Stimulated activated CD4-positive, alpha-beta T cell treated with anti-CD3 and anti-CD28 coated beads, TNF-alpha, amount 100 ng/mL, for 24 hours (primary cell): Measurements from ENCODE around the gene NDUFB7.
"Not testable (repeated sequence)": the region's sequence is repeated elsewhere in the genome, so short reads cannot be mapped to it uniquely, and the experiment has no call there.

ENCODE experiments used
- DNase-seq, 3 experiments: peaks; one replicate each; pipeline ENCODE4 v3.0.0-alpha.2; 2020; ENCODE audit warnings: low read depth in 3 of 3

Gene NDUFB7

DNA sequence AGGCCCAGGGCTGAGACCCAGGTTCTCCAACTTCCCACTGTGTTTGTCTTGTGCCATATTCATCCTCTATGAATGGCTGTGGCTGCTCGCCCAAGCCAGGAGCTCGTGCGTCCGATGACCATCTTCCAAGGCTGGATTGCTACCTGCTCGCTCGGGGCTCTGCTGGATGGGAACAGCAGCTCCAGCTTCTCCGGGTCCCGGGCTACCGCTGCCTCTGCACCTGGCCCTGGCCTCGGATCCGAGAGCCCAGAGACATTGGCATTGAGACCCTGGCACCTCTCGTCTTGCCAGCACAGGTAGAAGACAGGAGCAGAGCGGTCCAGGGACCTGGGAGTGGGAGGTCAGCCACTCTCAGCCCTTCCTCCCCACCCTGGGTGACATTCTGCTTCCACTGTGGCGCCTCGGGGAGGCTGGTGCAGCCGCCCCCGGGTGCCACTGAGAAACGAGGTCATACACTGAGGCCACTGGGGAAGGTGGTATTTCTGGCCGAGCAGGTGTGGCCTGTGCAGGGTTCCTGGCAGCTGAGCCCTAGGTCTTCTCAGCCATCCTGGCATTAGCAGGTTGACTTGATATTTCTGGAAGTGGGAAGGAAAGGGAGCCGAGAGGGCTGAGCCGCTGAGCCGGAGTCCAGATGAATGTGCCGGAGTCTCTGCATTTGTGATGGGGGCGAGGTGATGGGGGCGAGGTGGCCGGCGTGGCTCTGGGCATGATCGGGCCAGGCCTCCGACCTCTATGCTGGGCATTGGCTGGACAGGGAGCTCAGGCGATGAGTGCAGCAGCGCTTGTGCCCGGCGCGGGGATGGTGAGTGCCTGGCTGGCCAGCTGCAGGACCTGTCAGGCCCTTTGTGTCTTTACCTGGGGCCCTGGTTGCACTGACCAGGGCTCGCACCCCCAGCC, 18.6 kb downstream of the NDUFB7 start:
- DNase-seq: no peak

DNA sequence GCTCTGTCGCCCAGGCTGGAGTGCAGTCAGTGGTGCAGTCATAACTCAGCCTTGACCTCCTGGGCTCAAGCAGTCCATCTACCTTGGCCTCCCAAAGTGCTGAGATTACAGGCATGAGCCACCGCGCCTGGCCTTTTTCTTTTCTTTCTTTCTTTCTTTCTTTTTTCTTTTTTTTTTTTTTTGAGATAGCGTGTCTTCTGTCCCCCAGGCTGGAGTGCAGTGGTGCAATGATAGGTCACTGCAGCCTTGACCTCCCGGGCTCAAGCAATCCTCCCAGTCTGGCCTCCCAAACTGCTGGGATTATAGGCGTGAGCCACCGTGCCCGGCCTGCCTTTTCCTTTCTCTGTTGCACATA, 19.9 kb downstream of the NDUFB7 start:
- DNase-seq: not testable (repeated sequence)

DNA sequence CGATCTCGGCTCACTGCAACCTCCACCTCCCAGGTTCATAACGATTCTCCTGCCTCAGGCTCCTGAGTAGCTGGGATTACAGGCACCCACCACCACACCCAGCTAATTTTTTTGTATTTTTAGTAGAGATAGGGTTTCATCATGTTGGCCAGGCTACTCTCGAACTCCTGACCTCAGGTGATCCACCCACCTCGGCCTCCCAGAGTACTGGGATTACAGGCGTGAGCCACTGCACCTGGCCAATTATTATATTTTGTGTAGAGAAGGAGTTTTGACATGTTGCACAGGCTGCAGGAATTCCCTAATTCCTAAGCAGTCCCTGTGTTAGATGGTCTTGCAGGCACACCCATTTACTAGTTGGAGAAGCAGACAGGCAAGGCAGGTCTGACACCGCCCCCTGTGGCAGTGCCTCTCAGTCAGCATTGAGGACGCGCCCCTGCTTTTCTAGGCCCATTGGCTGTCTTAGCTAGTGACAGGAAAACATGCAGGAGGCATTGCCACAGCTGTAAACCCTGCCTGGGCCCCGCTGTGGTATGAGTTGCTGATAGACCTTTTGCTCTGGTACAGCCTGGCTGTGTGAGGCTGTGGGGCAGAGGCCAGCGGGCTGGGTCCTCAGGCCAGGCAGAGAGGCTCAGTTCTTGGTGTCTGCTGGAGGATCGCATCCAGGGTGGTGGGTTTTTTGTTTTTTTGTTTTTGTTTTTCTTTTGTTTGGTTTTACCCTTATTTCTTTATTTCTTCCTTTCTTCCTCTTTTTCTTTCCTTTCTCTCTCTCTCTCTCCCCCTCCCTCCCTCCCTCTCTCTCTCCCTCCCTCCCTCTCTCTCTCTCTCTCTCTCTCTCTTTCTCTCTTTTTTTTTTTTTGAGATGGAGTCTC, 20.5 kb downstream of the NDUFB7 start:
- peak; percentile 46 to 61 (median 46) for DNase-seq

DNA sequence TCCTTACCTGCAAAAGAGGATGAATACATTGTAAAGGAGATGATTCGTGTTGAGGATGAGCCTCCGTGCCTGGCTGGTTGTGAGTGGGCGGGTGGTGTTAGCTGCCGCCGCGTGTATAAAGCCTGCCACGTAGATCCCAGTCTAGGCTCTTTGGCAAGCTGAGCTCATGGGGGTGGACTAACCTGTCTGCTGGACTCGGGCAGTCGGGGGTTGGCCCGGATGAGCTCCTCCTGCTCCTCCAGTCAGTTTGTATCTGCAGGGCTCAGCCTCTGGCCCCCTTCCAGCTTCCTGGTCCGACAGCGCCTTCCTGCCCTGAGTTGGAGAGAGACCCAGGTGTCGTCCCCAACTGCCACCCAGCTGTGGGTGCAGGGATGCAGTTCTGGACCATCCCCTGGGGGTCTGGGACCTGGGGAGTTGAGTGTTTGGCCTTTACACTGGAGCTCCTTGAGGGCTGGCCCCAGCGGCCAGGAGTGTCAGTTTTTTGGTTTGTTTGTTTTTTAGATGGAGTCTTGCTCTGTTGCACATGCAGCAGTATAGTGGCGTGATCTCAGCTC, 21.6 kb downstream of the NDUFB7 start:
- DNase-seq: no peak

DNA sequence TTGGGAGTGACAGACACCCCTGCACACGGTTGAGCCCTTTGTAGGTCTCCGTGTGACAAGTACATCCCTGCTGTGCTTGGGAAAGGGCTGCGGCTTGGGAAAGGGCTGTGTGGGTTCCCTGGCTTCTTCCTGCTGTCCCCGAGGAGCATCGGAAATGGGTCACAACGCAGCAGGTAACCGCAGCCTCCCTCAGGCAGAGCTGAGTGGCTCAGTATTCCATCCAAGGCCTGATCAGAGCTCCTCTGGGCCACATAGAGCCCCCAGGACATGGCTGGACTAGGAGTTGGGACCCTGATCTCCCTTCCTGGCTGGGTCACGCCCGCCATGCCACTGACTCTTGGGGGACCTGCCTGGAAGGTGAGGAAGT, 26.2 kb downstream of the NDUFB7 start:
- DNase-seq: no peak

DNA sequence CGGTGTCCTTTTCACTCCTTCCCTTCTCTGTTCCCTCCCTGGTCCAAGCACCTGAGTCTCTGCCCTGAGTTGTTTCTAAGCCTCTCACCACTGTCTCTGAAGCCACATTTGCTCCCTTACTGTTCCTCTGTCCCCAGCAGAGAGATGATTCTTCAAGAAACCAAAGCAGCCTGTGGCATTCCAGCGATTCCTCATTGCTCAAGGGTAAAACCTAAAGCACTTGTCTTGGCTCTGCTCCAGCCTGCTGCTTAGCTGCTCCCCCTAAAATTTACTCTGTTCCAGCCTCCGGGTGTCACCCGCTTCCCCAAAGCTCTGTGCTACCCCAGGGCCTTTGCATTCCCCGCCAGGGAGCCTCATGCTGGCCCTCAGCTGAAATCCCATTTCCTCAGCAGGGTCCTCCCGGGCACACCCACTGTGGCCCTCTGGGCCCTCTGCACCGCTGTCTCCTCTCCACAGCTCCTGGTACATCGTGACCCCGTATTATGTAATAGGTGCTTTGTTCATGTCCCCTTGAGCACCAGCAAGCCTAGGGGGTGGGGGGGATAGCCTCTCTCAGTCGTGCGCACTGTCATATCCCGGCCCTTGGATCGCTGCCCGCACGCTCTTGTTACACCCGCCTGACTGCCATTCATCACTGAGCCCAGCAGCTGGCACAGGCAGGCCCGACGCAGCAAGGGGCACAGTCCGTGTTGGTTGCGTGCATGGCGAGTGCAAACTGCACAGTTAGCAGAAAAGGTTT, 26.7 kb downstream of the NDUFB7 start:
- DNase-seq: no peak

DNA sequence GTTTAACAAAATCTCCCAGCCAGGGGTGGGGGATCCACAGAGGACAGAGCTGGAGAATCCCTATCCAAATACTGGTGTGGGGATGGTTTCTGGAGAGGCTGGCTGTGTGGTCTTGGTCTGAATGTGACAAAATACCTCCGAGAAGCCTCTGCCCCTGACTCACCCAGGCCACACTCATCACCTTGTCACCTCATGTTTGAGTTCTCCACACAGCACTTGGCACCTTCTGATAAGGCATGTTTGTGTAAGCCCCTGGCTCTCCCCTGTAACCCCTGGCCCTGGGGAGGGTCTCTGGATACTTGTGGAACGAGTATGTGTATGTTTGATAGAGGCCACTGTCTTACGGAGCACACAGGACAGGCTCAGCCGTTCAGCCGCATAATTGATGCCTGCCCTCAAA, 27.8 kb downstream of the NDUFB7 start:
- DNase-seq: no peak

DNA sequence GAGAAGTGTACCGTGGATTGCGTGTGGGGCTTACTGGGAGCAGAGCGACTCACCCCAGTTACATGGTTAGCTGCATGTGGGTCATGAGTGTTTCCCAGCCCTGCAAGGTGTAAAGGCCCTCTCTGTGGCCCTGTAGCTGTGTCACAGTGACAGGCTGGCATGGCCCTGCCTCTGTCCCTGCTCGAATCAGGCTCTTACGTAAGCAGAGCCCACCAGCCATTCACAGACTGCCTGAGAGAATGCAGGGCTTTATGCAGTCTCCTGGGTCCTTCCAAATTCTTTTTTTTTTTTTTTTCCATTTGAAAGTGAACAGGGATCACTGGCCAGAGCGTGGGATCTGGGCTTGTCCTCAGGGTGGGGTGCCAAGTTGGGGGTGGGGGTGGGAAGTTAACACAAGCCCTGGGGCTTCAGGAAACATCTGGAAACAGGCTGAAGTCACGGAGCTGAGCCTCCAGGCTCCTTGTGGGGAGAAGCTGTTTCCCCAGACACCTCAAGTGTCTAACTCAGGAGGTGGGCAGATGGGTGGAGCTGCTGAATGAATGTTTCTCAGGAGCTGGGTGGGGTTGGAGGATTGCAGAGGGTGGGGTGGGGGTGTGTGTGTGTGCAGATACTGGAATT, 29.0 kb downstream of the NDUFB7 start:
- DNase-seq: no peak

DNA sequence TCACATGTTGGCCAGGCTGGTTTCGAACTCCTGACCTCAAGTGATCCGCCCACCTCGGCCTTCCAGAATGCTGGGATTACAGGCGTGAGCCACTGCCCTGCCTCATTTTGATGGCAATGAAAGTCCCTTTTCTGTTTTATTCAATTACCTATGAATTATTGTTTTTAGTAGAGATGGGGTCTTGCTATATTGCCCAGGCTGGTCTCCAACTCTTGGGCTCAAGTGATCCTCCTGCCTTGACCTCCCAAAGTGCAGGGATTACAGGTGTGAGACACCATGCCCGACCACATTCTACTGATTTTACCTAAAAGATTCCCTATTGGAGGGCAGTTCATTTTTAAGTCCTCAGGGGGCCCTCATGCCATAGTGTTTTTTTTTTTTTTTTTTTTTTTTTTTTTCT, 29.9 kb downstream of the NDUFB7 start:
- DNase-seq: not testable (repeated sequence)

DNA sequence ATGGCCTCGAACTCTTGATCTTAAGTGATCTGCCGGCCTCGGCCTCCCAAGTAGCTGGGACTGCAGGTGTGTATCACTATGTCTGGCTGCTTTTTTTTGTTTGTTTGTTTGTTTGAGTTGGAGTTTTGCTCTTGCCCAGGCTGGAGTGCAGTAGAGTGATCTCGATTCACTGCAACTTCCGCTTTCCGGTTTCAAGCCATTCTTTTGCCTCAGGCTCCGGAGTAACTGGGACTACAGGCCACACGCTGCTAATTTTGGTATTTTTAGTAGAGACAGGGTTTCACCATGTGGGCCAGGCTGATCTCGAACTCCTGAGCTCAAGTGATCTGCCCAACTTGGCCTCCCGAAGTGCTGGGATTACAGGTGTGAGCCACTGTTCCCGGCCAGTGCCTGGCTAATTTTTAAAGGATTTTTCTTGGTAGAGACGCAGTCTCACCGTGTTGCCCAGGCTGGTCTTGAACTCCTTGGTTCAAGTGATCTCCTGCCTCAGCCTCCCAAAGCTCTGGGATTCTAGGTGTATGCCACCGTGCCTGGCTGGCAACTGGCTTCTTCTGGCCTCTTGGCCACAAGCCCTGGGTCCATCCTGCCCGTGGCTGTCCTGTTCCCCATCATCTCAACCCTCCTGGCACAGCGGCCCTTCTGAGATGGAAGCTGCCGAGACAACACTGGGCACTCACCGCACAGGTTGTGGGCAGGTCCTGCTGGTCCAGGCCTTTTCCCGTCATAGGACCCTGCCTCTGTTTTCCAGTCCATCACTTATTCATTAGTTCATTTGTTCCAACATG, 30.9 kb downstream of the NDUFB7 start:
- DNase-seq: no peak

DNA sequence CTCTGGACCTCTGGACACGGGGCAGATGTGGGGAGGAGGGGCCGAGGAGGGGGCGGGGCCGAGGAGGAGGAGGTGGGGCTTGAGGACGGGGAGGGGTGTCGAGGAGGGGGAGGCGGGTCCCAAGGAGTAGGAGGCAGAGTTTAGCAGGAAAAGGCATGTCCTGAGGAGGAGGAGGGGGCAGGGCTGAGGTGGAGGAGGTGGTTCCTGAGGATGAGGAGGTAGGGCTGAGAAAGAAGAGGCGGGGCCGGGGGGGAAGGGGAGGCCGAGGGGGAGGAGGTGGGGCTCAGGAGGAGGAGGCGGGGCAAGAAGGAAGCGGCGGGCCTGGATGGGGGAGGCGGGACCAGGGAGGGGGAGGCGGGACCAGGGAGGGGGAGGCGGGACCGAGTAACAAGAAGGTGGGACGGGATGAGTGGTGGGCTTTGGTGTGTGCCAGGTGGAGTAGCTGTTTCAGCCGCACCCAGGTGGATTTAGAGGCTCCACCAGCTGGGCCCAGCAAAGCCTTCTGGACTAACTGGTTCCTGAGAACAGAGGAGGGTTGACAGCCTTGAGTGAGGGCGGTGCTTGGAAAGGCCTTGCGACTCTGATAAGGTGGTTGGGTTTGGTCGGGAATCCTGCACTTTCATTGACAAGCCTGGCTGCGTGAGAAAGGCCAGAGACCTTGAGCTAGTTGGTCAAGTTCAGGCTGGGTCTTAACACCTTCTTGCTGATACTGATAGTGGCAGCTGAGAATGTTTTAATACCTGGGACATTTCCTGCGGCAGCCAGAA, 34.8 kb downstream of the NDUFB7 start:
- peak in 1 of 3 experiments; percentile 52 for DNase-seq

DNA sequence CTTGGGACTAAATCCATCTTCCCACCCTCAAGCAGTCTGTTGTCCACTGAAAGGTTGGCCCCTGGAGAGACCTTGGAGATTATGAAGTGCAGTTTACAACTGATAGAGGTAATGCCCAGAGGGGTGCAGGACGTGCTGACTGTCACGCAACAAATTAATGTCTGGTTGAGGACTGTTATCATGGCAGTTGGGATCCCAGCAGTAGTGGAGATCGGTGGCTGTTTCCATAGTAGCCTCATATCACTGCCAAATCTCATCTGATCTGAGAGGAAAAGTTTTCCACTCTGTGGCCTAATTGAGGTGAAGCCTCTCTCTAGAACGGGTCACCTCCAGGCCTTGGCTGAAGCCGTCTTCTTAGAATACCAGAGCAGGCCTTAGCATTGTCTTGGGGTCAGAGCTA, 38.4 kb downstream of the NDUFB7 start:
- DNase-seq: no peak

DNA sequence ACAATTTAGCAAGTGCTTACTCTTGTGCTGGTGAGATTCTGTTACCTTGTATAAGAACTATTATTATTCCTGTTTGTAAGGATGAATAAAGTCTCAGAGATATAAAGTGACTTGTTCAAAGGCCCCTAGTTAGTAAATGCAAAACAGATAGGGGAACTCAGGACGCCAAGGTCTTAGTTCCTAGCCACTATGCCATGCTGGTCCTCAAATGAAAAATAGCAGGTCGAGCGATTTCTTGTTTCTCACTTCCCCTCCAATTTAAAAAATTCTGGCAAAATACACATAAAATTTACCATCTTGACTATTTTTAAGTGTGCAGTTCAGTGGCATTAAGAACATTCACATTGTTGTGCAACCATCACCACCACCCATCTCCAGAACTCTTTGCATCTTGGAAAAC, 41.4 kb downstream of the NDUFB7 start:
- no peak for DNase-seq

DNA sequence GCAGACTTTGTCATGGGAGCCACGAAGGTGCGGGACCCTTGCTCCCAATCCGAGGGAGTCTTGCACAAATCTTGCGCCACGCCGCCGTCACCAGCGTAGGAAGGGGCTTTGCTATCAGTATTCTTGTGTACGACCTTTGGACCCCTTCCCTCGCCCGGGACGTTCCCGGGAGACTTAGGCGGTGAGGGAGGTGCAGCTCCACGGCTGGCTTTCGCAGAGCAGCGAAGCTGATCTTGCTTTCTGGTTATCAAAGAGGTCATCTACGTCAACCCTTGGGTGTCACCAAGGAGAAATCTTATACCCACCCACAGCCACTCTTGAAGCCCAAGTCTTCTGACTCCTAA, 41.9 kb downstream of the NDUFB7 start:
- no peak for DNase-seq

DNA sequence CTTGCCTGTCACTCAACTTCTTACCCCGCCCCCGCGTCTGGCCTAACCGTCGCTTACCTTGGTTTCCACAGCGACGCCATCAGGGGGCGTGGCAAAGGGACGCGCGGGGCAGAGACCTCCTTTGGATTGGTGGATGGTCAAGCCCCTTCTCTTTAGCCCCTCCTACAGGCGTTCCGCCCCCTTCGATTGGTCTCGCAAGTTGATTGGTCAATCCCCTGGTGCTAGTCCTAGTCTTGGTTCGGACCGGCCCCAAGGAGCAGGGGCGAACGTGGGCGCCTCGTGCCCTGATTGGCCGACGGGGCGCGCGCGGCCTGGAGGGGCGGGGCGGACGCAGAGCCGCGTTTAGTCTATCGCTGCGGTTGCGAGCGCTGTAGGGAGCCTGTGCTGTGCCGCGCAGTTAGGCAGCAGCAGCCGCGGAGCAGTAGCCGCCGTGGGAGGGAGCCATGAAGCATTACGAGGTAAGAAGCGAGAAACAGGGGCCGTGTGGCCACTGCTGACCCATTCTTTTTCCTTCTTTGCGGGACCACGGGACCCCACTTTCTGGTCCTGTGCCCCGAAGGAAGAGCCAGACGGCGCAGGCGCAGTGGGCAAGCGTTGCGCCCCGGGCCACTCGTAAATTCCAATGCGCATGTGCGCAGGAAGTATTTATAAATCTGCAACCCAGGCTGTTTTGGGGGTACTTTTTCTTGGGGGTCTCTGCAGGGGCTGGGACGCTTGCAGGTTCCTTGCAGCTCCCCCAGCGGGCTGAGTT, 42.4 kb downstream of the NDUFB7 start, which contains the start of gene TECR:
Gene TECR, plus strand, starts transcription at position 341 of the 751 bp plus-strand sequence. Its CDS starts 103 bp downstream, at position 444.
- DNase-seq: peak; percentile 100

DNA sequence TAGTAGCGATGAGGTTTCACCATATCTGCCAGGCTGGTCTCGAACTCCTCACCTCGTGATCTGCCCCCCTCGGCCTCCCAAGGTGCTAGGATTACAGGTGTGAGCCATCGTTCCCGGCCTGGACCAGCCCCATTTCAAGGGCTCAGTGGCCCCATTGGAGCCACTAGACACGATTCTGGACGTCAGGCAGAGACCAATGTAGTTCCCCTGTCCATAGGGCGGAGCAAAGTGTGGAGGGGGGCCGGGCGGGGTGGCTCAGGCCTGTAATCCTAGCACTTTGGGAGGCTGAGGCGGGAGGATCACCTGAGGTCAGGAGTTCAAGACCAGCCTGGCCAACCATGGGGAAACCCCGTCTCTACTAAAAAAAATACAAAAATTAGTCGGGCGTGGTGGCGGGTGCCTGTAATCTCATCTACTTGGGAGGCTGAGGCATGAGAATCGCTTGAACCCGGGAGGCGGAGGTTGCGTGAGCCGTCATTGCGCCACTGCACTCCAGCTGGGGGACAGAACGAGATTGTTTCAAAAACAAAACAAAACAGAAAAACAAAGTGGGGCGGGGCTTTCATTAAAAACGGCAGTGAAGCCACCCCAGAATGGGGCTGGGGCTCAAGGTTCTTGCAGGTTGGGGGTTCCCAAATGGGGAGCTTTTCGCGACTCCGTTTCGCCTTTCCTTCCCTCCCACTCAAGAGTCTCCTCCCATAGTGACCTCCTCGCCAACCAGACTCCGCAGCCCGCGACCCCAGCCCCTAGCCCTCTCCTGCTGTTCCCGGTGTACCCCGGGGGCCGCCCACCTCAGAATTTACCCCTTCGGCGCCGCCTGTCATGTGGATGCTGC, 43.2 kb downstream of the NDUFB7 start:
- no peak for DNase-seq

DNA sequence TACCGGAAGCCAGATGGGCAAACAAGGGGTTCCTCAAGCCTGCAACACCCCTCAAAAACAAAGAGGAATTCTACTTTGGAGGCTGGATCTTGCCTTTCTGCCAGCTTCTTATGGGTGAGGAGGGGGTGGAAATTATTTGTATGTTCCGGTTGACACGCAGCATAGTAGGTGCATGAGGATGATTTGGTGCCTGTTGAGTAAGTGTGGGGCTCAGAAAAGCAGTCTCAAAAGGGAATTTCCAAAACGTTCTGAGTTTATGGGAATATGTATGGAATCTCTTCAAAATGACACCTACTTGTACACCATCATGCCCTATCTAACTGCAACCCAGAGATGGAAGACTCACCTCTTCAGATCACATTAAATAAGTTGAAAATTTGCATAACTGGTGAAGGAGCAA, 45.4 kb downstream of the NDUFB7 start:
- no peak for DNase-seq

DNA sequence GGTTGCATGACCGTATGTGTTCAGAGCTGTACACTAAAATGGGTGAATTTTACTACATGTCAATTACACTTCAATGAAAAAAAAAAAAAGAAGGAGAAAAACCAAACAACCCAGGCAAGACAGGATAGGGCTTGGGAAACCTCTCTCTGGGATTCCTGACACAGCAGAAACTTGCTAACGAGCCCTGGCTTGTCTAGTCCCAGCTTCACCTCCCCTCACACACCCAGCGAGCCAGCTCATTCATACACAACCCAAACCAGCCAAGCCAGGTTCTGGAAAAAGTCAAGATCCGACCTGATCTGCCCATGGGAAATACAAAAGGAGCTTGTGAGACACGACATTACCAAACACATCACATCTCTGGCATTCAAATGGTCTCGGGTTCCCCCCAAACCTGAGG, 46.1 kb downstream of the NDUFB7 start:
- no peak for DNase-seq
